GM12891 (cell line): ENCODE results near the gene CATSPERZ.

ENCODE experiments used
- POLR2A ChIP-seq: IDR thresholded peaks from 2 replicates; pipeline ENCODE4 v1.6.1; 2011; ENCODE audit warnings: low read depth, low read length, control low read depth
- POLR2AphosphoS5 ChIP-seq: IDR thresholded peaks from 2 replicates; pipeline ENCODE4 v1.6.1; 2011; ENCODE audit warnings: low read depth, low read length, control low read depth
- SPI1 ChIP-seq: IDR thresholded peaks from 2 replicates; pipeline ENCODE4 v1.6.1; 2011; ENCODE audit warnings: low read depth, low read length, control low read depth

DNA sequence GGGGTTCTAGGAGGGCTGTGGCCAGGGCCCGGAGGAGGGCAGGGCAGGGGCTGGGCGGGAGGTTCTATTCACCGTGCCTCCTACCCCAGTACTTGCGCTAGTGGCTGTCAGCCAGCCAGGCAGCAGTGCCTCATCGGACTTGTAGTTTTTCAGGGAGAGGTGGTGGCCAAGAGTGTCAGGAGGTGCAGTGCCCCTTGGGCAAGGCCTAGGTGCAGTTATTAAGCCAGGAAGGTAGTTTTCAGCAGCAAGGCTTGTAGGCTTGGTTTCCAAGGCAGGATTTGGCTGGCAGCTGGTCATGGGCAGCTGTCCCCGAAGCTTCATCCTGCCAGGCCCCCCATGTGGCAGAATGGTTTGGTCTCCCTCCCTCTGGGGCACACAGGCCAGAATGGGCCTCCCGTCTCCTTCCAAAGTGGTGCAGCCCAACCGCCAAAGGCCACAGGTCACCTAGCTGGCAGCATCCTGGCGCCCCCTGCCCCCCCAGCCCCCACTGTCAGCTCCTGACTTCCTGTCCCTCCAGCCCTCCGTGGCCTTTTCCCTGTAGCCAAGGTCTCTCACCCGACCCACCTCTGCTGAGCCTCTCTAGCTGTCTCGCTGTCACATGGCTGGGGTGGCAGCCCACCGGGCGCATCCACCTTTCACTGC lies 48.3 kb downstream of the CATSPERZ start:
- no peak for TF ChIP-seq SPI1
- TF ChIP-seq POLR2A = no peak
- no peak for TF ChIP-seq POLR2AphosphoS5
